Caki2 (cell line): ENCODE measurements around the gene ZDHHC12. TPM values are rescaled to one million over a fixed set of nuclear protein-coding genes. Genes with fewer than 3 reads are reported as not detected.
"Not testable (repeated sequence)": the region's sequence is repeated elsewhere in the genome, so short reads cannot be mapped to it uniquely, and the experiment has no call there.

Source experiments
- DNase-seq: peaks from one replicate; pipeline ENCODE4 v3.0.0-alpha.2; 2015; ENCODE audit warnings: low read depth
- in situ Hi-C: cut with HindIII; loops from 2 replicates; pipeline ENCODE4 v1.10.0; 2016; ENCODE audit warnings: low sequenced_read_pairs, low pct_unique_long_range_greater_than_20kb, mixed read lengths
- total RNA-seq: library from RNA; depleted of rRNA; stranded (reverse); fragments of >200 nt; shearing (Covaris generic); gene quantifications from 2 replicates; pipeline ENCODE4 v1.2.3, GENCODE V29; 2014; ENCODE audit warnings: low replicate concordance

ZDHHC12 gene
- total RNA-seq, 1 experiment from 2014 or later, result 81.5 TPM

DNA sequence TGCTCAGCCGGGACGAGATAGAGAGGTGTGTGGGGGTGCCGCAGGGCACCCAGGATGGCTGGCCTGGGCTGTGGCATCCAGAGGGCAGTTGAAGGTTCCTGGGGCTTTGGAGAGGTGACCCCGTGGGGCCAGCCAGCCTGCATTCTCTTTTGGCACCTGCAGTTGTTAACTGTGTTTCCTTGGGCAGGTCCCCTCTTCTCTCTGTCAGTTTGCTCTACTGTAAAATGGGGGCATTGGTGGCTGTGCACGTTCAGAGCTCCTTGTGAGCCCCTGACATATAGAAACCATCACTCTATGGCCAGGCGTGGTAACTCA lies 8.5 kb downstream of the ZDHHC12 start:
- no peak for DNase-seq
- in situ Hi-C loops, result no loop called here

DNA sequence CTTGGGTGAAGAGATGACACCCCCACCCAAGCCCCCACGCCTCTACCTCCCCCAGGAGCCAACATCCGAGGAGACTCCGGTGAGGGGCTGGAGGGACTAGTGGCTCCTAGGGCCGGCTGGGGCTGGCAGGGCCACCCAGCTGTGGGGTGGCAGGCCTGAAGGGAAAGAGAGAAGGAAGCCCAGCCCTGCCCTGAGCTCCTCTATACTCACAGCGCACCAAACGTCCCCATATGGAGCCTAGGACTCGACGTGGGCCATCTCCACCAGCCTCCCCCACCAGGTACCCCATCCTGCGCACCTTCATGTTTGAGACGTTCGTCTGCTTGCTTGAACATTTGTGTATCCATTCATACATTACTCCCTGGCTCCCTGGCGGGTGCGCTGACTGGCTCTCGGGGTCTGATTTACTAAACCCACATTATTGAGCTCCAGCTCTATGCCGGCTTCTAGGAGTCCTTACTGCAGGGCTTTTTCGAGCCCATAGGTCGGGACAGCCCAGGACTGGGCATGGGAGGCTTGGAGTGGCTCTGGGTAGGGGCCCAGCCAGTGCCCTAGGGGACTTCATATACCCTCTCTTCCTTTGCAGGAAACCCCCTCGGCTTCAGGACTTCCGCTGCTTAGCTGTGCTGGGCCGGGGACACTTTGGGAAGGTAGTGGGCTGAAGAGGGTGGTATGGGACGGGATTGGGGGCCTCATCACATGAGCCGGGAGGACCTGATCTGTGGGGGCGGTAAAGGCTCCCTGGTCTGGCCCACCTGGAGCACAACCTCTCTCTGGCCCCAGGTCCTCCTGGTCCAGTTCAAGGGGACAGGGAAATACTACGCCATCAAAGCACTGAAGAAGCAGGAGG lies 9.1 kb downstream of the ZDHHC12 start:
- no peak for DNase-seq
- in situ Hi-C loops, result no loop called here

- no peak for DNase-seq
- in situ Hi-C loops, result no loop called here
Observed at GRCh38 chr9:128713941-128714573, 9.9 kb downstream of the ZDHHC12 start.

DNA sequence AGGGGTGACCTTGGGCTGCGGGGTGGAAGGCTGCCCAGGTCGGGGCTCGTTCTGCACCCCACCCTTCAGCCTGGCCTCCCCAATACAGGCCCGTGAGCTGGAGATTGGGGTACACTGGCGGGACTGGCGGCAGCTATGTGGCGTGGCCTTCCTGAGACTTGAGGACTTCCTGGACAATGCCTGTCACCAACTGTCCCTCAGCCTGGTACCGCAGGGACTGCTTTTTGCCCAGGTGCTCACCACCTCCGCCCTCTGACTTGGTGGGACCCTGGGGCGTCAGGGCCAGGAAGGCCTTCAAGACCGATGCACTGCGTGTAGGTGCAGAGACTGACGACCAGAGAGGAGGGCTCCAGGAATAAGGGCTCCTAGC lies 10.5 kb downstream of the ZDHHC12 start:
- in situ Hi-C loops, result no loop called here
- DNase-seq, result no peak

- in situ Hi-C loops, result no loop called here
- no peak for DNase-seq
Observed at GRCh38 chr9:128712451-128713410, 11.2 kb downstream of the ZDHHC12 start.

DNA sequence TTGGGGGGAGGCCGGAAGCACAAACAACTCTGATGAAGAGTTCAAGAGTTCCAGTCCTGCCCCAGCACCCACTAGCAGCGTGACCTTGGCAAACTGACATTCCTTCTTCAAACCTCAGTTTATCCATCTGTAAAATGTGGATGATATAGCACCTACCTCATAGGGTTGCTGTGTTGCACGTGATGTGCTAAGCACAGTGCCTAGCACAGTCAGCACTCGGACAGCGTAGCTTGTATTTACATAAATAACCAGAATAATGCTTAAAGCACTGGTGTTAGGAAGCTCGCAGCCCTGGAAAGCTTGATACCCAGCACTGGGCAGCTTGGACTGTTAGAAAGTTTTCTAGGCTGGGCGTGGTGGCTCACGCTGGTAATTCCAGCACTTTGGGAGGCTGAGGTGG lies 16.5 kb downstream of the ZDHHC12 start:
- DNase-seq, result no peak
- in situ Hi-C loops, result no loop called here

- in situ Hi-C loops, result no loop called here
- no peak for DNase-seq
Observed at GRCh38 chr9:128706671-128707381, 17.1 kb downstream of the ZDHHC12 start.

DNA sequence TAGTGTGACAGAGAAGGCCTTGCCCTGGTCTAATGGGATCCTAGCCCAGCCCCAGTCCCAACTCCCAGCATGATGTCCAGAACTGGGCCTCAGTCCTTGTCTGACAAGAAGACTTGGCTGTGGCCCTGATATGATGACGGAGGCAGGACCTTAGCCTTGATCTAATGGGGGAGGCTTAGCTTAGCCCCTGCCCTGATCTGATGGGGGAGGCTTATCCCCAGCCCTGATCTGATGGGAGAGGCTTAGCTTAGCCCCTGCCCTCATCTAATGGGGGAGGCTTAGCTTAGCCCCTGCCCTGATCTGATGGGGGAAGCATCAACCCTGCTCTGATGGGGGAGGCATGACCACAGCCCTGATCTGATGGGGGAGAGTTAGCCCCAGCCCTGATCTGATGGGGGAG lies 17.9 kb downstream of the ZDHHC12 start:
- in situ Hi-C loops, result no loop called here
- DNase-seq, result no peak

DNA sequence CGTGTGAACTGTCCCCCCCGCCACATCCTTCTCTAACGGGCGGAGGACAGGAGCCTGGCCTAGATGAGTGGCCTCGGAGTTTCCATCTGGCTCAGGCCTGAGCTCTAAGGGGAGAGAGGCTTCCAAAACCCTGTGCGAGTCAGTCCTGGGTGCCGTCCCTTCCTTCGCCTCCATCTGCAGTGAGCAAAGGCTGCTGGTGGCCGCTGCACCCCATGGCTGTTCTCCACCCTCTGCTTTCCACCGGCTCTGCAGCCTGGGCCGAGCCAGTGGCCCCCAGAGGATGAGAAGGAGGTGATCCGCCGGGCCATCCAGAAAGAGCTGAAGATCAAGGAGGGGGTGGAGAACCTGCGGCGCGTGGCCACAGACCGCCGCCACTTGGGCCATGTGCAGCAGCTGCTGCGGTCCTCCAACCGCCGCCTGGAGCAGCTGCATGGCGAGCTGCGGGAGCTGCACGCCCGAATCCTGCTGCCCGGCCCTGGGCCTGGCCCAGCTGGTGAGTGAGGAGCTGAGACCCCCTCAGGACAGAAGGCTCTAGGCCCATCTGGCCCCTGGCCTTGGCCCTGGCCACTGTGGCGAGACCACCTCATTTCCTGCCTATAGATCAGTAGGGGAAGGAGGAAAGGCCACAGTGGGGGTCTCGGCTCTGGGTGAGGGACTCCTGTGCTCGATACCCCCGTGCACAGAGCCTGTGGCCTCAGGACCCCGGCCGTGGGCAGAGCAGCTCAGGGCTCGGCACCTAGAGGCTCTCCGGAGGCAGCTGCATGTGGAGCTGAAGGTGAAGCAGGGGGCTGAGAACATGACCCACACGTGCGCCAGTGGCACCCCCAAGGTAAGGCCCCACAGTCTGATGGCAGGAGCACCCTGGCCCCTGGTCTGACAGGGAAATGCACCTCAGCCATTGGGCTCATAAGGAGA lies 18.6 kb downstream of the ZDHHC12 start:
- DNase-seq, result no peak
- in situ Hi-C loops, result no loop called here

GRCh38 chr9:128704356-128704670 lies 19.6 kb downstream of the ZDHHC12 start:
- in situ Hi-C loops, result no loop called here
- no peak for DNase-seq

- in situ Hi-C loops, result no loop called here
- no peak for DNase-seq
Observed at GRCh38 chr9:128703616-128704355, 20.1 kb downstream of the ZDHHC12 start.

- no peak for DNase-seq
Observed at GRCh38 chr9:128702949-128703615, 20.8 kb downstream of the ZDHHC12 start.

DNA sequence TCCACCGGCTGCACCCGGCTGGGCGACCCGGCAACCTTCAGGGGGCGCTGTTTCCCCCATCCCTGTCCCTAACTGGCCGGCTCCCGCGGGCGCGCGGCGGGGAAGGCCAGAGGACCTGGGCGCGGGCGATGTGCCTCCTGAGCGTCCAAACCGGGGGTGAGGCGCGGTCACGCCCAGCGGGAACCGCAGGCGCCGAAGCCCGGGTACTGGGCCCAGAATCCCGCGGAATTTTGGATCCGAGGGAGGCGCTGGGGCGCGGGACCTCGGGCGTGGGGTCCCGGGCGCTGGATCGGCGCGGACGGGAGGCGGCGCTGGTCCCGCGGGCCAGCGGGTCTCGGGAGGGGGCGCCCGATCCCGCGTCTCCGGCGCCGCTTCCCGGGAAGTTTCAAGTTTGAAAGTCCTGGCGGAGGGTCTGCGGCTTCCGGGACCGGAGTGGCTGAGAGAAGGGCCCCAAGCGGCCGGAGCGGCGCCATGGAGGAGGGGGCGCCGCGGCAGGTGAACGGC lies 21.4 kb downstream of the ZDHHC12 start, which contains the start of gene PKN3:
TSS of gene PKN3 (plus strand) at position 59 of the 504 bp plus-strand sequence. CDS start at position 472, 413 bp downstream.
- in situ Hi-C loops, result no loop called here
- peak; percentile 80 for DNase-seq

More at GRCh38 chr9:128702949-128703615, 20.8 kb downstream of the ZDHHC12 start:
- in situ Hi-C loops, result no loop called here

GRCh38 chr9:128701227-128701854 lies 22.6 kb downstream of the ZDHHC12 start:
- in situ Hi-C loops, result no loop called here
- DNase-seq, result peak; percentile 47

- not testable (repeated sequence) for DNase-seq
Observed at GRCh38 chr9:128699096-128699795, 24.7 kb downstream of the ZDHHC12 start.

More at GRCh38 chr9:128699096-128699795, 24.7 kb downstream of the ZDHHC12 start:
- in situ Hi-C loops, result not testable (repeated sequence)
